ENCODE data around the gene MARS1.

DNA sequence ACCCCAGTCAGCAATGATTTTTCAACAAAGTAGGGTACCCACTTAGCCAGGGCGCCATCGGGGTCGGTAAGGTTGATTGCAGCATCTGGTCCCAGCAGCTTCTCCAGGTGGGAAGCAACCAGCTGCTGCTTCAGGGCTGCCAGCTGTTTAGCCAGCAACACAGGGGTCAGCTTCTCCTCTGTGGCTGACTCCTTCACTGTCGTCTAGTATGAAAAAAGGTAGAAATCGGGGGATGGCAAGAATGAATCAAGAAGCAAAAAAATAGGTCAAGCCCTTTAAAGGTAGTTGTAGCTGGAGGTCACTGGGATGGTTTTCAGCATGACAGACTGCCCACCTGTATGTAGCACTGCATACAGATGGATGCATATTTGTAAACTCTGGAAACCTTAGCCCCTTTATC lies 46.4 kb downstream of the MARS1 start:
- no peak for TF ChIP-seq POLR2A (IDR thresholded peaks at IDR 0.05)
- TF ChIP-seq, protein P1, sequence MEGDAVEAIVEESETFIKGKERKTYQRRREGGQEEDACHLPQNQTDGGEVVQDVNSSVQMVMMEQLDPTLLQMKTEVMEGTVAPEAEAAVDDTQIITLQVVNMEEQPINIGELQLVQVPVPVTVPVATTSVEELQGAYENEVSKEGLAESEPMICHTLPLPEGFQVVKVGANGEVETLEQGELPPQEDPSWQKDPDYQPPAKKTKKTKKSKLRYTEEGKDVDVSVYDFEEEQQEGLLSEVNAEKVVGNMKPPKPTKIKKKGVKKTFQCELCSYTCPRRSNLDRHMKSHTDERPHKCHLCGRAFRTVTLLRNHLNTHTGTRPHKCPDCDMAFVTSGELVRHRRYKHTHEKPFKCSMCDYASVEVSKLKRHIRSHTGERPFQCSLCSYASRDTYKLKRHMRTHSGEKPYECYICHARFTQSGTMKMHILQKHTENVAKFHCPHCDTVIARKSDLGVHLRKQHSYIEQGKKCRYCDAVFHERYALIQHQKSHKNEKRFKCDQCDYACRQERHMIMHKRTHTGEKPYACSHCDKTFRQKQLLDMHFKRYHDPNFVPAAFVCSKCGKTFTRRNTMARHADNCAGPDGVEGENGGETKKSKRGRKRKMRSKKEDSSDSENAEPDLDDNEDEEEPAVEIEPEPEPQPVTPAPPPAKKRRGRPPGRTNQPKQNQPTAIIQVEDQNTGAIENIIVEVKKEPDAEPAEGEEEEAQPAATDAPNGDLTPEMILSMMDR (IDR thresholded peaks at IDR 0.05), result no peak

Measured in esophagus squamous epithelium (tissue), 4 donors.